Mammary epithelial cell (primary cell): Measurements from ENCODE around the gene MRPS31.
"Not testable (repeated sequence)": the region's sequence is repeated elsewhere in the genome, so short reads cannot be mapped to it uniquely, and the experiment has no call there.

ENCODE experiments used
- EZH2 ChIP-seq: IDR thresholded peaks from 2 replicates; pipeline ENCODE4 v1.6.1; 2012; ENCODE audit warnings: low read length, inconsistent platforms, borderline replicate concordance
- TF ChIP-seq, protein P1 (sequence below), 2 donors: IDR thresholded peaks in 1 of 2; conservative IDR thresholded peaks in 1 of 2; 2 replicates each; pipeline ENCODE4 v1.5.1; 2011 to 2012; ENCODE audit warnings: inconsistent platforms in 2 of 2, low read length in 2 of 2, mild to moderate bottlenecking in 2 of 2, control low read depth in 1 of 2, low read depth in 1 of 2; ENCODE audit not compliant: insufficient read depth in 1 of 2; ENCODE audit errors: extremely low read depth in 1 of 2

DNA sequence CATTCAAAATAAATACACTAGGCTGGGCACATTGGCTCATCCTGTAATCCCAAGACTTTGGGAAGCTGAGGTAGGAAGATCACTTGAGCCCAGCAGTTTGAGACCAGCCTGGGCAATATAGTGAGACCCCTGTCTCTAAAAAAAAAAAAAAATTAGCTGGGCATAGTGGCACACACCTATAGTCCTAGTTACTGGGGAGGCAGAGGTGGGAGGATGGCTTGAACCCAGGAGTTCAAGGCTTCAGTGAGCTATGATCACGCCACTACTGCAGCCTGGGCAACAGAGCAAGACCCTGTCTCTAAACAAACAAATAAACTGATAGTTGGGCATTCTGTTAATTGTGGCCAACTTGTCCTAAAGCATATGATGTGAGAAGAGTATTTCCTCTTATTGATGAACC lies 12.0 kb upstream of the MRPS31 start:
- TF ChIP-seq, protein P1, sequence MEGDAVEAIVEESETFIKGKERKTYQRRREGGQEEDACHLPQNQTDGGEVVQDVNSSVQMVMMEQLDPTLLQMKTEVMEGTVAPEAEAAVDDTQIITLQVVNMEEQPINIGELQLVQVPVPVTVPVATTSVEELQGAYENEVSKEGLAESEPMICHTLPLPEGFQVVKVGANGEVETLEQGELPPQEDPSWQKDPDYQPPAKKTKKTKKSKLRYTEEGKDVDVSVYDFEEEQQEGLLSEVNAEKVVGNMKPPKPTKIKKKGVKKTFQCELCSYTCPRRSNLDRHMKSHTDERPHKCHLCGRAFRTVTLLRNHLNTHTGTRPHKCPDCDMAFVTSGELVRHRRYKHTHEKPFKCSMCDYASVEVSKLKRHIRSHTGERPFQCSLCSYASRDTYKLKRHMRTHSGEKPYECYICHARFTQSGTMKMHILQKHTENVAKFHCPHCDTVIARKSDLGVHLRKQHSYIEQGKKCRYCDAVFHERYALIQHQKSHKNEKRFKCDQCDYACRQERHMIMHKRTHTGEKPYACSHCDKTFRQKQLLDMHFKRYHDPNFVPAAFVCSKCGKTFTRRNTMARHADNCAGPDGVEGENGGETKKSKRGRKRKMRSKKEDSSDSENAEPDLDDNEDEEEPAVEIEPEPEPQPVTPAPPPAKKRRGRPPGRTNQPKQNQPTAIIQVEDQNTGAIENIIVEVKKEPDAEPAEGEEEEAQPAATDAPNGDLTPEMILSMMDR (conservative IDR thresholded peaks at IDR 0.05 in 1 of 2, IDR thresholded peaks at IDR 0.05 in 1 of 2; ENCODE audit: extremely low read depth in 1 of 2, insufficient read depth in 1 of 2, low read depth in 1 of 2, low read length in 2 of 2) = not testable (repeated sequence)
- TF ChIP-seq EZH2 = not testable (repeated sequence)
